WTC11 (cell line): Measurements from ENCODE around the gene MRPL9.
"Not testable (repeated sequence)": the region's sequence is repeated elsewhere in the genome, so short reads cannot be mapped to it uniquely, and the experiment has no call there.

Experiments
- E2F5 ChIP-seq: sonication (generic); formaldehyde crosslinking; IDR thresholded peaks from 2 replicates; pipeline ENCODE4 v1.8.1; 2022; ENCODE audit warnings: mild to moderate bottlenecking, moderate library complexity, missing genetic modification reagents
- ESRRA ChIP-seq: sonication (generic); formaldehyde crosslinking; IDR thresholded peaks from 2 replicates; pipeline ENCODE4 v1.8.1; 2022; ENCODE audit warnings: mild to moderate bottlenecking, missing genetic modification reagents, borderline replicate concordance
- NFATC4 ChIP-seq: fragments of 250-450 bp; sonication (Bioruptor Pico); IDR thresholded peaks from 2 replicates; pipeline ENCODE4 v1.9.0; 2021; ENCODE audit warnings: mild to moderate bottlenecking
- NR2C2 ChIP-seq: sonication (generic); formaldehyde crosslinking; IDR thresholded peaks from 2 replicates; pipeline ENCODE4 v1.8.0; 2022; ENCODE audit warnings: mild to moderate bottlenecking, missing genetic modification reagents
- NR3C1 ChIP-seq: sonication (generic); formaldehyde crosslinking; conservative IDR thresholded peaks from 2 replicates; pipeline ENCODE4 v1.8.1; 2023; ENCODE audit warnings: low read depth, mild to moderate bottlenecking, missing genetic modification reagents
- SMAD3 ChIP-seq: sonication (generic); formaldehyde crosslinking; IDR thresholded peaks from 2 replicates; pipeline ENCODE4 v1.8.0; 2022; ENCODE audit warnings: missing genetic modification reagents, mild to moderate bottlenecking, borderline replicate concordance
- TEAD4 ChIP-seq: sonication (generic); formaldehyde crosslinking; IDR thresholded peaks from 2 replicates; pipeline ENCODE4 v1.8.0; 2022; ENCODE audit warnings: mild to moderate bottlenecking, missing genetic modification reagents
- ZNF317 ChIP-seq: sonication (generic); formaldehyde crosslinking; IDR thresholded peaks from 2 replicates; pipeline ENCODE4 v1.8.1; 2023; ENCODE audit warnings: low read depth, mild to moderate bottlenecking, moderate library complexity, missing genetic modification reagents, borderline replicate concordance
- ZNF532 ChIP-seq: fragments of 250-450 bp; sonication (Bioruptor Pico); IDR thresholded peaks from 2 replicates; pipeline ENCODE4 v1.9.0; 2021; ENCODE audit warnings: mild to moderate bottlenecking, borderline replicate concordance
- TF ChIP-seq, protein P1 (sequence below): fragments of 200-600 bp; IDR thresholded peaks from 2 replicates; pipeline ENCODE4 v1.8.0; 2022; ENCODE audit warnings: antibody characterized with exemption
- TF ChIP-seq, protein P2 (sequence below): sonication (generic); formaldehyde crosslinking; IDR thresholded peaks from 2 replicates; pipeline ENCODE4 v1.8.1; 2023; ENCODE audit warnings: mild to moderate bottlenecking, missing genetic modification reagents, moderate library complexity
- TF ChIP-seq, protein P3 (sequence below): sonication (generic); formaldehyde crosslinking; IDR thresholded peaks from 2 replicates; pipeline ENCODE4 v1.8.1; 2023; ENCODE audit warnings: mild to moderate bottlenecking, missing genetic modification reagents, moderate library complexity
- TF ChIP-seq, protein P4 (sequence below): sonication (generic); formaldehyde crosslinking; conservative IDR thresholded peaks from 2 replicates; pipeline ENCODE4 v1.8.1; 2022; ENCODE audit warnings: mild to moderate bottlenecking, missing genetic modification reagents
- TF ChIP-seq, protein P5 (sequence below): sonication (generic); formaldehyde crosslinking; IDR thresholded peaks from 2 replicates; pipeline ENCODE4 v1.8.1; 2022; ENCODE audit warnings: low read depth, mild to moderate bottlenecking, moderate library complexity, missing genetic modification reagents, borderline replicate concordance

GRCh38 chr1:151733995-151734394, 29.3 kb downstream of the MRPL9 start:
- TF ChIP-seq, protein P1, sequence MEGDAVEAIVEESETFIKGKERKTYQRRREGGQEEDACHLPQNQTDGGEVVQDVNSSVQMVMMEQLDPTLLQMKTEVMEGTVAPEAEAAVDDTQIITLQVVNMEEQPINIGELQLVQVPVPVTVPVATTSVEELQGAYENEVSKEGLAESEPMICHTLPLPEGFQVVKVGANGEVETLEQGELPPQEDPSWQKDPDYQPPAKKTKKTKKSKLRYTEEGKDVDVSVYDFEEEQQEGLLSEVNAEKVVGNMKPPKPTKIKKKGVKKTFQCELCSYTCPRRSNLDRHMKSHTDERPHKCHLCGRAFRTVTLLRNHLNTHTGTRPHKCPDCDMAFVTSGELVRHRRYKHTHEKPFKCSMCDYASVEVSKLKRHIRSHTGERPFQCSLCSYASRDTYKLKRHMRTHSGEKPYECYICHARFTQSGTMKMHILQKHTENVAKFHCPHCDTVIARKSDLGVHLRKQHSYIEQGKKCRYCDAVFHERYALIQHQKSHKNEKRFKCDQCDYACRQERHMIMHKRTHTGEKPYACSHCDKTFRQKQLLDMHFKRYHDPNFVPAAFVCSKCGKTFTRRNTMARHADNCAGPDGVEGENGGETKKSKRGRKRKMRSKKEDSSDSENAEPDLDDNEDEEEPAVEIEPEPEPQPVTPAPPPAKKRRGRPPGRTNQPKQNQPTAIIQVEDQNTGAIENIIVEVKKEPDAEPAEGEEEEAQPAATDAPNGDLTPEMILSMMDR, result not testable (repeated sequence)
- TF ChIP-seq ZNF317 (CRISPR knock-in tag); ESRRA (CRISPR knock-in tag); NFATC4 (CRISPR knock-in tag); E2F5; NR3C1; SMAD3 (CRISPR knock-in tag); NR2C2 (CRISPR knock-in tag); TEAD4 (CRISPR knock-in tag); ZNF532 (CRISPR knock-in tag): not testable (repeated sequence)
- TF ChIP-seq, protein P2, sequence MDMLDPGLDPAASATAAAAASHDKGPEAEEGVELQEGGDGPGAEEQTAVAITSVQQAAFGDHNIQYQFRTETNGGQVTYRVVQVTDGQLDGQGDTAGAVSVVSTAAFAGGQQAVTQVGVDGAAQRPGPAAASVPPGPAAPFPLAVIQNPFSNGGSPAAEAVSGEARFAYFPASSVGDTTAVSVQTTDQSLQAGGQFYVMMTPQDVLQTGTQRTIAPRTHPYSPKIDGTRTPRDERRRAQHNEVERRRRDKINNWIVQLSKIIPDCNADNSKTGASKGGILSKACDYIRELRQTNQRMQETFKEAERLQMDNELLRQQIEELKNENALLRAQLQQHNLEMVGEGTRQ (CRISPR knock-in tag), result not testable (repeated sequence)
- TF ChIP-seq, protein P3, sequence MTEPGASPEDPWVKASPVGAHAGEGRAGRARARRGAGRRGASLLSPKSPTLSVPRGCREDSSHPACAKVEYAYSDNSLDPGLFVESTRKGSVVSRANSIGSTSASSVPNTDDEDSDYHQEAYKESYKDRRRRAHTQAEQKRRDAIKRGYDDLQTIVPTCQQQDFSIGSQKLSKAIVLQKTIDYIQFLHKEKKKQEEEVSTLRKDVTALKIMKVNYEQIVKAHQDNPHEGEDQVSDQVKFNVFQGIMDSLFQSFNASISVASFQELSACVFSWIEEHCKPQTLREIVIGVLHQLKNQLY (CRISPR knock-in tag), result not testable (repeated sequence)
- TF ChIP-seq, protein P4, sequence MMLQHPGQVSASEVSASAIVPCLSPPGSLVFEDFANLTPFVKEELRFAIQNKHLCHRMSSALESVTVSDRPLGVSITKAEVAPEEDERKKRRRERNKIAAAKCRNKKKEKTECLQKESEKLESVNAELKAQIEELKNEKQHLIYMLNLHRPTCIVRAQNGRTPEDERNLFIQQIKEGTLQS (CRISPR knock-in tag), result not testable (repeated sequence)
- TF ChIP-seq, protein P5, sequence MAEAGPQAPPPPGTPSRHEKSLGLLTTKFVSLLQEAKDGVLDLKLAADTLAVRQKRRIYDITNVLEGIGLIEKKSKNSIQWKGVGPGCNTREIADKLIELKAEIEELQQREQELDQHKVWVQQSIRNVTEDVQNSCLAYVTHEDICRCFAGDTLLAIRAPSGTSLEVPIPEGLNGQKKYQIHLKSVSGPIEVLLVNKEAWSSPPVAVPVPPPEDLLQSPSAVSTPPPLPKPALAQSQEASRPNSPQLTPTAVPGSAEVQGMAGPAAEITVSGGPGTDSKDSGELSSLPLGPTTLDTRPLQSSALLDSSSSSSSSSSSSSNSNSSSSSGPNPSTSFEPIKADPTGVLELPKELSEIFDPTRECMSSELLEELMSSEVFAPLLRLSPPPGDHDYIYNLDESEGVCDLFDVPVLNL, result not testable (repeated sequence)
